ENCODE data around the gene COBL.
"Not testable (repeated sequence)": the region's sequence is repeated elsewhere in the genome, so short reads cannot be mapped to it uniquely, and the experiment has no call there.

The COBL gene

GRCh38 chr7:51017576-51018535 lies 298.8 kb downstream of the COBL start:
- DNase-seq, result no peak

GRCh38 chr7:51016546-51016945 lies 300.1 kb downstream of the COBL start:
- DNase-seq, result no peak

- DNase-seq, result no peak
These were observed 301.0 kb downstream of the COBL start for GRCh38 chr7:51015581-51015980.

DNA sequence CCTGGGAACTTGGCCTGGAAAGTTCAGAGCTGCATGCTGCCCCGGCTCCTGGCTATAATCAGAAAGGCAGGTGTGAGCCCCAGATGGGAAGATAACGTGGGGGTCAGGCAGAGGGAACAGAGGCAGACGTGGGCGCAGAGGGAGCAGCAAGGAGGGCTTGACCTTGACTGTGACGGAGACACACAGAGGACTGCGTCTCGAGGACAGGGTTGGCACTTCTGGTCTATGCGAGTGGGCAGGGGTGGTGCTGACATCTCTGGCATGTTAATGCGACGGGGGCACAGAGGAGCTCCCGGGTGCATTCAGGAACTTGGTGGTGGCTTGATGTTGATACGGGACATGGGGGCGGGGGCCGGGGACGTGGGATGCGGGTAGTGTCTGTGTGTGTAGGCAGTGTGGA lies 301.8 kb downstream of the COBL start:
- DNase-seq, result no peak

DNA sequence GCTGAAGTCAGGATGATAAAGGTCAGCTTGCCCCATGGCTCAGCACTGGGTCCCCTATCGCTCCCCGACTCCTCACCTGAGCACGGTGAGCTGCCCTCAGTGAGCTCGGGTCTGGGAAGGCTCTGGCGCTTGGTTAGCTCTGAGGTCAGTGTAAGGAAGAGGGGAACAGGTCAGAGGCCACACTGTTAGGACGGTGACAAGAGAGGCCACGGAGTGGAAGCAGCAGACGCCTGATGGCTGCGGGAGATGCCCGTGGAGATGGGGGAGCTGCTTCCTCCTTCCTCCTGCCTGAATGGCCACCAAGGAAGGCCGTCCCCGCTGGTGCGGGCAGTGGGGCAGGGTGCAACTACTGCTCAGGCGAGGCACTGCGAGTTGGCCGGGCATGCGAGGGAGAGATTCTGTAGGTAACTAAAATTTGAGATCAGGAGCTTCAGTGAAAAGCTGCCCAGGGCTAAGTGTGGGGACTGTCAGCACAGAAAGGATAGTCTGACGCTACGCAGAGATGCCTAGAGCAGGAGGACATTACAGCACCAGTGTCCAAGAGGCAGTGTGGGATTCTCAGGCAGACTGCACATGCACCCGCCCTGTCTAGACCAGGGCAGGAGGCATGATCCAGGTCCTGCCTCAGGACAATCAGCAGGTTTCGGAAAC lies 302.6 kb downstream of the COBL start:
- DNase-seq, result no peak

- no peak for DNase-seq
These were observed 303.3 kb downstream of the COBL start for GRCh38 chr7:51013218-51013786.

GRCh38 chr7:51012569-51013217 lies 303.9 kb downstream of the COBL start:
- no peak for DNase-seq

- no peak for DNase-seq
These were observed 304.8 kb downstream of the COBL start for GRCh38 chr7:51011710-51012350.

- DNase-seq, result no peak
These were observed 306.1 kb downstream of the COBL start for GRCh38 chr7:51010534-51010933.

- no peak for DNase-seq
These were observed 306.7 kb downstream of the COBL start for GRCh38 chr7:51009716-51010496.

- no peak for DNase-seq
These were observed 308.8 kb downstream of the COBL start for GRCh38 chr7:51007551-51008505.

DNA sequence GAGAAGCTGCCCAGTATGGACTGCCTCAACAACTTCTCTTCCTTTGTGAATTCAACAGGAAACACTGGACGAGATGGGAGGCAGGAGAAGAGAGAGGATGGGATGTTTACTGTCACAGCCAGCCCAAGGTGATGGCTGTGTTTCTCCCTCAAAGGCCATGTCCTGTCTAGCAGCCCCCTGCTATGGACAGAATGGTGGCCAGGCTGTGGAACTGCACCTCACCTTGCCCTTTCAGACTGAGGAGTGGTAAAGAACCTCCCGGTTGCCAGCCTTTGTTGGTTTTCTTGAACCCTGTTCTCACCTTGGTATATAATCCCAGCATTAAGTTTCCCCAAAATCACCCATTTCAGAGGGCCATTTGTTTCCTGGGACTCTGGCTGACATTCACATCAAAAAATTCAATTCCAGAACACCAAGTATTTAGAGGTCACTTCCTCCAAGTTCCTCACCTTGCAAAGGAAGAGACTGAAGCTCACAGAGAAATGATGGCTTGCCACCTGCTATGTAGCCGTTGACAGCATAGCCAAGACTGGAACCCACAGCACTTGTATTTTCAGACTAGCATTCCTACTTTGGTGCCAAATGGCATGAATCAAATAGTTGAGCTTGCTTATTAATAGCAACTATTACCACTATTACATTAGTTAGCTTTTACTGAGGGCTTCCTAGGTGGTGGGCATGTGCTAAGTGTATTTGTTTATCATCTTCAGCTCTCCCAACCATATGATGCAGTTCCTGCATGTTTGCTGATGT lies 309.9 kb downstream of the COBL start:
- DNase-seq, result no peak

- no peak for DNase-seq
These were observed 311.5 kb downstream of the COBL start for GRCh38 chr7:51005074-51005473.

GRCh38 chr7:51000956-51001355 lies 315.7 kb downstream of the COBL start:
- DNase-seq, result no peak

GRCh38 chr7:50994753-50995319 lies 321.8 kb downstream of the COBL start:
- DNase-seq, result no peak

DNA sequence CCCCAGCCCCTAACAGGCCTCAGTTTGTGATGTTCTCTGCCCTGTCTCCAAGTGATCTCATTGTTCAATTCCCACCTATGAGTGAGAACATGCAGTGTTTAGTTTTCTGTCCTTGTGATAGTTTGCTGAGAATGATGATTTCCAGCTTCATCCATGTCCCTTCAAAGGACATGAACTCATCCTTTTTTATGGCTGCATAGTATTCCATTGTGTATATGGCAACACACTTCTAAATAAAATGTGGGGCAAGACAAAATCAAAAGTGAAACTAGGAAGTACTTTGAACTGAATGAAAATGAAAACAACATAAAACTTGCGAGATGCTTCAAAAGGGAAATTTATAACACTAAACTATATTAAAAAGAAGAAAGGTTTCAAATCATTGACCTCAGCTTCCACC lies 326.4 kb downstream of the COBL start:
- not testable (repeated sequence) for DNase-seq

- no peak for DNase-seq
These were observed 327.6 kb downstream of the COBL start for GRCh38 chr7:50988988-50989387.

- DNase-seq, result no peak
These were observed 328.1 kb downstream of the COBL start for GRCh38 chr7:50988465-50988864.

DNA sequence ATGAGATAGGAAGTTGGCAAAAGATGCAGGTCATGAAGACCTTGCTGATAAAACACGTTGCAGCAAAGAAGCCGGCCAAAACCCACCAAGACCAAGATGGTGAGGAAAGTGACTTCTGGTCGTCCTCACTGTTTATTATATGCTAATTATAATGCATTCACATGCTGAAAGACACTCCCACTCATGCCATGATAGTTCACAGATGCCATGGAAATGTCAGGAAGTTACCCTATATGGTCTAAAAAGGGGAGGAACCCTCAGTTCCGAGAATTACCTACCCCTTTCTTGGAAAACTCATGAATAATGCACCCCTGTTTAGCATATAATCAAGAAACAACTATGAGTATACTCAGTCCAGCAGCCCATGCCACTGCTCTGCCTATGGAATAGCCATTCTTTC lies 331.5 kb downstream of the COBL start:
- DNase-seq, result no peak

- no peak for DNase-seq
These were observed 332.8 kb downstream of the COBL start for GRCh38 chr7:50983850-50984249.
